Measurements from ENCODE around the gene TOMM20L. TPM values are rescaled to one million over a fixed set of nuclear protein-coding genes. Genes with fewer than 3 reads are reported as not detected.

Gene TOMM20L
- total RNA-seq (under 1 TPM in 1 of 2 experiments, not detected in 1; 0.56 TPM), total RNA-seq (0 to 1.3 (median 0.14) reads per million in 172 experiments)
- 0.15 TPM for polyA plus RNA-seq (2013, experiment 1 of 2)
- 0.11 TPM for polyA plus RNA-seq (2013, experiment 2 of 2)

DNA sequence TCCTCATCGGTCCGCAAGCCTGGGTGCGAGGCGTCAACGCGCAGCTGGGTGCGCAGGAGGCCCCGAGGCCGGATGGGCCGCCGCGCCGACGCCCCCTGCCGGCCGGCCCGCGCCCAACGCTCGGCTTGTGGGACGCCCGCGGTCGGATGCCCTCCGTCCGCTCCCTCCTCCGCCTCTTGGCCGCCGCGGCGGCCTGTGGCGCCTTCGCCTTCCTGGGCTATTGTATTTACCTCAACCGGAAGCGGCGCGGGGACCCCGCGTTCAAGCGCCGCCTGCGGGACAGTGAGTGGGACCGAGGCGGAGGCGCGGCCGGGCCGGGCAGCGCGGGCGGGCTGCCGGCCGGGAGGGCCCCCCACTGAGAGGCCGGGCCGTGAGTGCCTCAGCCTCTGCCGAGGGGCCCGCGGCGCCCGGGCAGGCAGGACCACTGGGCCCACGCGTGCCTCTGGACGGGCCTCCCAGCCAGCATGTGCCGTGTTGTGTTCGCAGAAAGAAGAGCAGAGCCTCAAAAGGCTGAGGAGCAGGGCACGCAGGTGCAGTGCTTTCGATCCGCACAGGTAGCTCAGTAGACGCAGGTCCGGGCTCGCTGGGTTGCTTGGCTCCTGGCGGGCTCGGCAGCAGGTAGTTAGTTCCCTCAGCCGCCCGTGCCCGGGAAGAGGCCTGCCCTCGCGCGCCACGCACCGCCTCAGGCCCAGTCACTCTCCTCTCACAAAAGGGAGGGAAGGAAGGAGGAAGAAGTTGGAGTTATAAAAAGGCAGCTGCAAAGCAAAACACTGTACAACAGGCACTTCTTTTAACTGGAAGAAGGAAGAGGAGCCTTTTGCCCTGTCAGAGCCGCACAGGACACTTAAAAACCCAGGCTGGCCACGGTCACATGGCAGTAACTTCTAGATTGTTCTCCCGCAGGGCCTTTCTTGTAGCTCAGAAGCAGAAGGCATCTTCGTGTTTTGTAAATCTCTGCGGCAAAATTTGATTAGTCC lies at the start of gene TOMM20L:
TOMM20L (plus strand) TSS at position 119 of the 977 bp plus-strand sequence; CDS start at position 147, 28 bp downstream.
- TF ChIP-seq, protein P1, sequence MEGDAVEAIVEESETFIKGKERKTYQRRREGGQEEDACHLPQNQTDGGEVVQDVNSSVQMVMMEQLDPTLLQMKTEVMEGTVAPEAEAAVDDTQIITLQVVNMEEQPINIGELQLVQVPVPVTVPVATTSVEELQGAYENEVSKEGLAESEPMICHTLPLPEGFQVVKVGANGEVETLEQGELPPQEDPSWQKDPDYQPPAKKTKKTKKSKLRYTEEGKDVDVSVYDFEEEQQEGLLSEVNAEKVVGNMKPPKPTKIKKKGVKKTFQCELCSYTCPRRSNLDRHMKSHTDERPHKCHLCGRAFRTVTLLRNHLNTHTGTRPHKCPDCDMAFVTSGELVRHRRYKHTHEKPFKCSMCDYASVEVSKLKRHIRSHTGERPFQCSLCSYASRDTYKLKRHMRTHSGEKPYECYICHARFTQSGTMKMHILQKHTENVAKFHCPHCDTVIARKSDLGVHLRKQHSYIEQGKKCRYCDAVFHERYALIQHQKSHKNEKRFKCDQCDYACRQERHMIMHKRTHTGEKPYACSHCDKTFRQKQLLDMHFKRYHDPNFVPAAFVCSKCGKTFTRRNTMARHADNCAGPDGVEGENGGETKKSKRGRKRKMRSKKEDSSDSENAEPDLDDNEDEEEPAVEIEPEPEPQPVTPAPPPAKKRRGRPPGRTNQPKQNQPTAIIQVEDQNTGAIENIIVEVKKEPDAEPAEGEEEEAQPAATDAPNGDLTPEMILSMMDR (IDR thresholded peaks at IDR 0.05), result peak; percentile 80
- peak; percentile 77 for ATAC-seq (ENCODE audit: poor library complexity)
- intact Hi-C loops (cut with DNase I, micrococcal nuclease), result loop anchor here (2.0 kb wide), 2 partner anchors 29 to 287 kb away; no protein-coding TSS in a partner anchor

DNA sequence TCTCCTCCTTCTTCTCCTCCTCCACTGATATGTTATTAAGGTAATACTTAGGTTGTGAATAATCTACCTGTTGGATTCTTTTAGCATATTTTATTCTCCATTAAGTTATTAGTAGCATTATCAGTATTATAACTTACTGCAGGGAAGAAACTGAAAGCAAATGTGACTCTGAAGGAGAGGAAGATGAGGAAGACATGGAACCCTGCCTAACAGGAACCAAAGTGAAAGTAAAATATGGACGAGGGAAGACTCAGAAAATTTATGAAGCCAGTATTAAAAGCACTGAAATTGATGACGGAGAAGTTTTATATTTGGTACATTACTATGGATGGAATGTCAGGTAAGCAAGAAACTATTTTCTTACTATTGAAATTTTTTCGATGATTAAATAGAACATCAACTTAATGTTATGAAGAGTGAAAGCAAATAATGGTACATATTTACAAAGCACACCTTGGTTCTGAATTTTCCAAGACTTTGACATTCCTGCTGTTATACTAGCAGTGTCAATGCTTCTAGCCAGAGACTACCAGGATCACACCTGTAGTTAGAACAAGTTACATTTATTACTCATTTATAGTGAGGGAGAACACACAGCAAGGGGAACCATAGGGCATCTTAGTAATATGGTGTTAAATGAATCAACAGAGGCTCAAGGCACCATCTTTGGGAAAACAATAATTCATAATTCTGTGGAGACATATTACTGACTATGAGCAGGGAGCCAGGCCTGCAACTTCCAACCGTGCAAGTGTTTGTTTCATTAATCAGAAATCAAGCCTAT lies 42.0 kb upstream of the TOMM20L start:
- ATAC-seq (ENCODE audit: poor library complexity) (peak; percentile 51), DNase-seq (peak in 3 of 14 experiments; percentile 12 to 42 (median 24))
- no peaks in the 10 kb centered on the region for H3K27me3 ChIP-seq (ENCODE audit: control insufficient read depth in 1 of 2, insufficient read depth in 2 of 2, low read length in 2 of 2)
- no peaks in the 10 kb centered on the region for H3K9me3 ChIP-seq (ENCODE audit: control insufficient read depth in 1 of 2, insufficient read depth in 1 of 2, low read length in 2 of 2)
- Mint-ChIP-seq H3K4me1 (ENCODE audit: low read depth) (peaks cover 58% of the 10 kb centered on the region), H3K27ac (peak overlapping the region; percentile 80), H3K36me3 (ENCODE audit: low read depth) (peaks cover 87% of the 10 kb centered on the region), H3K27me3 (no peaks in the 10 kb centered on the region), H3K9me3 (no peaks in the 10 kb centered on the region), H3K4me3 (peak overlapping the region; percentile 84)
- peaks cover 70% of the 10 kb centered on the region for H3K36me3 ChIP-seq (ENCODE audit: insufficient read depth, low read length)
- peaks cover 3% of the 10 kb centered on the region for H3K4me1 ChIP-seq (ENCODE audit: insufficient read depth, low read length)
- H3K4me3 ChIP-seq (ENCODE audit: low read length), result peak overlapping the region; percentile 29
- TF ChIP-seq, protein P1 (IDR thresholded peaks at IDR 0.05), result no peak
- intact Hi-C loops (cut with DNase I, micrococcal nuclease), result no loop called here
- ChIA-PET CTCF (no interaction called here), POLR2A (interaction anchor here (2.6 kb wide), 1 partner anchor 56 kb away, joined by 8 read pairs; the partner anchor contains the start of gene ARID4A)
- H3K27ac ChIP-seq (ENCODE audit: low read depth in 1 of 2, low read length in 2 of 2), result peak overlapping the region in 1 of 2 donors; percentile 54

More for the DNA sequence above, at the start of gene TOMM20L:
- peak; percentile 48 to 88 (median 66) for DNase-seq
- POLR2A ChIA-PET, result interaction anchor here (0.5 to 3.3 kb wide), 13 partner anchors 10 to 196 kb away, joined by 3 to 51 read pairs (median 4); partner anchors contain the start of genes ACTR10, ARID4A, KIAA0586 and PSMA3
- Mint-ChIP-seq H3K36me3 (ENCODE audit: low read depth) (no peaks in the 10 kb centered on the region), H3K4me3 (peak within 1 kb of the TSS; percentile 88), H3K4me1 (ENCODE audit: low read depth) (peaks cover 12% of the 10 kb centered on the region), H3K27me3 (no peaks in the 10 kb centered on the region), H3K9me3 (no peaks in the 10 kb centered on the region), H3K27ac (peak within 1 kb of the TSS; percentile 85)
- no peaks in the 10 kb centered on the region for H3K36me3 ChIP-seq (ENCODE audit: insufficient read depth, low read length)
- H3K4me1 ChIP-seq (ENCODE audit: insufficient read depth, low read length), result peaks cover 13% of the 10 kb centered on the region
- H3K27ac ChIP-seq (ENCODE audit: low read depth in 1 of 2, low read length in 2 of 2), result peak within 1 kb of the TSS; percentile 69 to 75
- CTCF ChIA-PET, result interaction anchor here (0.6 to 2.1 kb wide), 15 partner anchors 9 to 286 kb away, joined by 3 to 23 read pairs (median 3); partner anchors contain the start of genes KIAA0586, PSMA3 and TIMM9
- H3K27me3 ChIP-seq (ENCODE audit: control insufficient read depth in 1 of 2, insufficient read depth in 2 of 2, low read length in 2 of 2), result no peaks in the 10 kb centered on the region
- H3K4me3 ChIP-seq (ENCODE audit: low read length), result peak within 1 kb of the TSS; percentile 71
- no peaks in the 10 kb centered on the region for H3K9me3 ChIP-seq (ENCODE audit: control insufficient read depth in 1 of 2, insufficient read depth in 1 of 2, low read length in 2 of 2)

DNA sequence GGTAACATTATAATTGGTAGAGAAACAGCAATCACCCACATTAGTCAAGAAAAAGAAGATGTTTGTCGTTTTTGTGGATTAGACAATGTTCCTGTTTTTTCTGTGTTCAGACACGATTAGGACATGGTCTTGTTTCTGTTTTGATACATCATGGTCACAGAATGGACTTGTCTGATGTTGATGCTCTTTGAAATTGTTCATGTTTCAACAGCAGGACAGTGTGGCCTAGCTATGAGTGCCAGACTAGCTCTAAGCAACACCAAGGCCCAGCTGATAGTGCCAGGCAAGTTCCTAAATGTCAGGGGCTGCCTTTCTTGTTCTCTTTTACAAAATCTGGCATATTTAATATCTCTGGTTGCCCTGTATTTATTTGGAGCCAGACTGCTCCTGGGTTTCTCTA lies 40.9 kb upstream of the TOMM20L start:
- H3K4me3 Mint-ChIP-seq, result peak overlapping the region; percentile 0
- no peaks in the 10 kb centered on the region for H3K27me3 ChIP-seq (ENCODE audit: control insufficient read depth in 1 of 2, insufficient read depth in 2 of 2, low read length in 2 of 2)
- no peaks in the 10 kb centered on the region for H3K9me3 ChIP-seq (ENCODE audit: control insufficient read depth in 1 of 2, insufficient read depth in 1 of 2, low read length in 2 of 2)
- ChIA-PET POLR2A (no interaction called here), CTCF (no interaction called here)
- no peak overlapping the region for H3K4me3 ChIP-seq (ENCODE audit: low read length)
- no peaks in the 10 kb centered on the region for H3K27me3 Mint-ChIP-seq
- intact Hi-C loops (cut with DNase I, micrococcal nuclease), result no loop called here
- H3K27ac ChIP-seq (ENCODE audit: low read depth in 1 of 2, low read length in 2 of 2), result no peak overlapping the region
- no peaks in the 10 kb centered on the region for H3K9me3 Mint-ChIP-seq
- TF ChIP-seq, protein P1 (IDR thresholded peaks at IDR 0.05), result no peak
- peaks cover 88% of the 10 kb centered on the region for H3K36me3 Mint-ChIP-seq (ENCODE audit: low read depth)
- peak overlapping the region; percentile 80 for H3K27ac Mint-ChIP-seq
- peaks cover 69% of the 10 kb centered on the region for H3K36me3 ChIP-seq (ENCODE audit: insufficient read depth, low read length)
- no peak for ATAC-seq (ENCODE audit: poor library complexity)
- H3K4me1 Mint-ChIP-seq (ENCODE audit: low read depth), result peaks cover 58% of the 10 kb centered on the region
- DNase-seq, result no peak
- H3K4me1 ChIP-seq (ENCODE audit: insufficient read depth, low read length), result peaks cover 3% of the 10 kb centered on the region

Measured in CD4-positive, alpha-beta T cell (primary cell).